ENCODE results near the gene ZNF324.
A peak's percentile ranks its signal among the peaks of the same experiment; 100 is the strongest.

Gene ZNF324

DNA sequence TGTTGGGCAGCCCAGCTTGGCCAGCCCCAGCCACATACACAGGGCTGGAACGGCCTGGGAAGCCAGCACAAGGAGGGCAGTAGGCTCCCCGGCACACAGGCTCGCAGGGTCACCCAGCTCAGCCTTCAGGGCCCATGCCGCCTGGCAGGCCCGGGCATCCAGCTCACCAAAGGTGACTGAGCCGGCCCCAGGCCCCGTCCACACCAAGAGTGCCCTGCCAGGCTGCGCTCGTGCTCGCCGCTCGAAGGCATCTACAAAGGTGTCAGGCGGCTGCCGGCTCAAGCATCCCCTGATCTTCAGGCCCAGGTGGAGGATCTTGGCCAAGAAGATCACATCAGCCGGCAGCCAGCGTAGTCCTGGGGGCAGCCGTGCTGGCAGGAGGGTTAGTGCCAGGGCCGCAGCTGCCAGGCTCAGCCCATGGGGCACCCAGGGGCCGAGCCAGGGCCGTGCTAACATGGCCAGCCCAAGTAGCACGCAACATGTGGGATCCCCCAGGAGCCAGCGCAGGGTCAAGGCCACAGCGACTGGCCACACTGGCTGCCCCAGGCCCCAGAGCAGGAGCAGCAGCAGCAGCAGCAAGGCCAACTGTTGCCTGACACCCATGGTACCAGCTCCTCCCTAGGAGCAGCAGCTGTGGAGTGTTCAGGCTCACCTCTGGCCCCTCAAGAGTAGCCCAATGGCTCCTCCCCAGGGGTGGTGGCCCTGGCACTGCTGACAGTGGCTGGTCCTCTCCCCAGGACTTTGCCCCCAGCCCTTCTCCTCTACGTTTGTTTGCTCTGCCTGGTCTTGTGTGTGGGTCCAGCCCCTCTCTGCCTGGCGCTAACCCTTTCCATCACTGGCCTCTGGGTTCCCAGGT lies 44.7 kb downstream of the ZNF324 start, which contains the start of gene SLC27A5:
SLC27A5 (minus strand) TSS at position 640 of the 856 bp plus-strand sequence; CDS start at position 603, 37 bp downstream.
- DNase-seq, result no peak
- 98% methylated on average over 25 of the region's 25 CpGs for WGBS (ENCODE audit: insufficient coverage)
- Histone ChIP-seq H3K27me3 (replicated peaks in 2 of 5; ENCODE audit: control insufficient read depth in 4 of 5, insufficient read depth in 5 of 5, low read length in 4 of 5) (no peaks in the 10 kb centered on the region), H3K36me3 (ENCODE audit: control insufficient read depth in 4 of 4, insufficient read depth in 4 of 4, low read length in 3 of 4) (peaks cover 0 to 16% (median 10%) of the 10 kb centered on the region in 4 experiments), H3K4me1 (ENCODE audit: control extremely low read depth in 1 of 4, control insufficient read depth in 4 of 4, insufficient read depth in 4 of 4, low read length in 3 of 4) (peaks cover 0 to 18% (median 15%) of the 10 kb centered on the region in 4 experiments), H3K9me3 (ENCODE audit: control extremely low read depth in 1 of 5, control insufficient read depth in 4 of 5, insufficient read depth in 2 of 5, low read depth in 1 of 5, low read length in 4 of 5) (peaks cover 0 to 3% (median 0%) of the 10 kb centered on the region in 5 experiments), H3K4me3 (ENCODE audit: control insufficient read depth in 1 of 7, extremely low read depth in 1 of 7, insufficient read depth in 4 of 7, low read depth in 2 of 7, low read length in 6 of 7) (no peak within 1 kb of the TSS), H3K27ac (ENCODE audit: insufficient read depth in 1 of 2, low read depth in 1 of 2, low read length in 2 of 2, poor library complexity in 1 of 2, severe bottlenecking in 2 of 2) (no peak within 1 kb of the TSS)
- CTCF ChIA-PET, result interaction anchor here (2.1 kb wide), 1 partner anchor 11 kb away, joined by 10 read pairs; no protein-coding TSS in a partner anchor
- POLR2A ChIA-PET, result interaction anchor here (0.6 kb wide), 1 partner anchor 33 kb away, joined by 3 read pairs; no protein-coding TSS in a partner anchor

DNA sequence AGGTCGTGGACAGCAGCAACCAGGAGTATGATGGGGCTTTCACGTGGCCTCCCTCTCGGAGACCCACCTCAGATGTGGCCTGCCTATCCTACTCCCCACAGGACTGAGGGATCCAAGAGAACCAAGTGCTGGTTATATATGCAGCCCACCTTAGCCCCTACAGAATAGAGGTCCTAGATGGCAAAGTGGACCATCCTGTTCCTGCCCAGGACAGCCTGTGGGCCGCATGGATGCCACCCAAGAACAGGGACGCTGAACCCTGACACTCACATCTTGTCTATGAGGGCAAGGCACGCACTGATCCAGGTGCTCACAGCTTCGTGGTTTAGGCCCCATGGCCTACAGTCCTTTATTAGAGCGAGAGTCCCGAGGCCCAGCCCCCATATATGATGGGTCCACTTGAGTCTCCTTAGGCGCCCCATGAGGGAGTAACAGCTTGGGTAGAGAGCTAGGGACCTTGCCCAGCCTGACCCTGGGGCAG lies 46.4 kb downstream of the ZNF324 start:
- CTCF ChIA-PET, result interaction anchor here (0.5 to 2.1 kb wide), 4 partner anchors 8 to 68 kb away, joined by 3 to 7 read pairs (median 3); no protein-coding TSS in a partner anchor
- Histone ChIP-seq H3K27me3 (replicated peaks in 2 of 5; ENCODE audit: control insufficient read depth in 4 of 5, insufficient read depth in 5 of 5, low read length in 4 of 5) (no peaks in the 10 kb centered on the region), H3K9me3 (ENCODE audit: control extremely low read depth in 1 of 5, control insufficient read depth in 4 of 5, insufficient read depth in 2 of 5, low read depth in 1 of 5, low read length in 4 of 5) (no peaks in the 10 kb centered on the region), H3K4me1 (ENCODE audit: control extremely low read depth in 1 of 4, control insufficient read depth in 4 of 4, insufficient read depth in 4 of 4, low read length in 3 of 4) (peaks cover 0 to 28% (median 26%) of the 10 kb centered on the region in 4 experiments), H3K36me3 (ENCODE audit: control insufficient read depth in 4 of 4, insufficient read depth in 4 of 4, low read length in 3 of 4) (peaks cover 0 to 26% (median 18%) of the 10 kb centered on the region in 4 experiments), H3K4me3 (ENCODE audit: control insufficient read depth in 1 of 7, extremely low read depth in 1 of 7, insufficient read depth in 4 of 7, low read depth in 2 of 7, low read length in 6 of 7) (no peak overlapping the region), H3K27ac (ENCODE audit: insufficient read depth in 1 of 2, low read depth in 1 of 2, low read length in 2 of 2, poor library complexity in 1 of 2, severe bottlenecking in 2 of 2) (peak overlapping the region in 1 of 2 experiments; percentile 58)
- 95% methylated on average over 7 of the region's 10 CpGs for WGBS (ENCODE audit: insufficient coverage)
- no peak for DNase-seq
- POLR2A ChIA-PET, result no interaction called here

DNA sequence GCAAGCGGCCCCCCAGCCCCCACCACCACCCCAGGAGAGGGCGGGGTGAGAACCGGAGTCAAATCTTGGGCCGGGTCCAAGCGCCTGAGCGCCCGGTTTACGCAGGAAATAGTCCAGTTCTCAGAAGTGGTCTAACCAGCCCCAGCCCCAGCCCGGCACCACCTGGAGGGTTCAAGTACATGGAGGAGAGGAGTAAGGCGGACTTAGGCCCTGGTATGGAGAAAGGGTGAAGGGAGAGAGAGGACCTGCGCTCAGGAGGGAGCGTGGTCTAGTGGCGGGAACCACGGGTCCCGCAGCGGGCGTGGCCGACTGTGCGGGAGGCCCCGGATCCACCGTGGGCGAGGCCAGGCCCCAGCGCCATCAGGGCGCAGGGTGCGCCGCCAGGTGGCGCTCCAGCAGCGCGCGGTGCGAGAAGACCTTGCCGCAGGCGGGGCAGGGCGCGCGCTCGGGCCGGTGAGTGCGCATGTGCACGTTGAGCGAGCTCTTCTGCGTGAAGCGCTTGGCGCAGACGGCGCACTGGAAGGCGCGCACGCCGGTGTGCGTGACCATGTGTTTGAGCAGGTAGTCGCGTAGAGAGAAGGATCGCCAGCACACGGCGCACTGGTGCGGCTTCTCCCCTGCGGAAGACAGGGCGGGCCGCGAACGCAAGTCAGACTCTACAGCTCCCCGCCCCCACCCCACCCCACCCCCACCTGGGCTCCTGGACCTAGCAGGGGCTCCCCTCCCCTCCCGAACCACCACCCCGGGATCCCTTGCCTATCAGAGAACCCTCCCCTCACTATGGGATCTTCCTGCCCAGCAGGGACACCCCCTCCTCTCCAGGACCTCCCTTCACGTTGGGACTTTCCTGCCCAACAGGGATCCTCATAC lies 47.0 kb downstream of the ZNF324 start:
- Histone ChIP-seq H3K27me3 (replicated peaks in 2 of 5; ENCODE audit: control insufficient read depth in 4 of 5, insufficient read depth in 5 of 5, low read length in 4 of 5) (no peaks in the 10 kb centered on the region), H3K27ac (ENCODE audit: insufficient read depth in 1 of 2, low read depth in 1 of 2, low read length in 2 of 2, poor library complexity in 1 of 2, severe bottlenecking in 2 of 2) (peak overlapping the region; percentile 25 to 69), H3K4me1 (ENCODE audit: control extremely low read depth in 1 of 4, control insufficient read depth in 4 of 4, insufficient read depth in 4 of 4, low read length in 3 of 4) (peaks cover 0 to 34% (median 32%) of the 10 kb centered on the region in 4 experiments), H3K9me3 (ENCODE audit: control extremely low read depth in 1 of 5, control insufficient read depth in 4 of 5, insufficient read depth in 2 of 5, low read depth in 1 of 5, low read length in 4 of 5) (no peaks in the 10 kb centered on the region), H3K4me3 (ENCODE audit: control insufficient read depth in 1 of 7, extremely low read depth in 1 of 7, insufficient read depth in 4 of 7, low read depth in 2 of 7, low read length in 6 of 7) (peak overlapping the region in 6 of 7 experiments; percentile 29 to 69 (median 54)), H3K36me3 (ENCODE audit: control insufficient read depth in 4 of 4, insufficient read depth in 4 of 4, low read length in 3 of 4) (peaks cover 0 to 26% (median 18%) of the 10 kb centered on the region in 4 experiments)
- CTCF ChIA-PET, result interaction anchor here (0.5 to 2.1 kb wide), 8 partner anchors 9 to 67 kb away, joined by 3 to 7 read pairs (median 5); no protein-coding TSS in a partner anchor
- POLR2A ChIA-PET, result no interaction called here
- peak; percentile 93 to 96 (median 94) for DNase-seq
- WGBS (ENCODE audit: insufficient coverage), result 4% methylated on average over 51 of the region's 66 CpGs

DNA sequence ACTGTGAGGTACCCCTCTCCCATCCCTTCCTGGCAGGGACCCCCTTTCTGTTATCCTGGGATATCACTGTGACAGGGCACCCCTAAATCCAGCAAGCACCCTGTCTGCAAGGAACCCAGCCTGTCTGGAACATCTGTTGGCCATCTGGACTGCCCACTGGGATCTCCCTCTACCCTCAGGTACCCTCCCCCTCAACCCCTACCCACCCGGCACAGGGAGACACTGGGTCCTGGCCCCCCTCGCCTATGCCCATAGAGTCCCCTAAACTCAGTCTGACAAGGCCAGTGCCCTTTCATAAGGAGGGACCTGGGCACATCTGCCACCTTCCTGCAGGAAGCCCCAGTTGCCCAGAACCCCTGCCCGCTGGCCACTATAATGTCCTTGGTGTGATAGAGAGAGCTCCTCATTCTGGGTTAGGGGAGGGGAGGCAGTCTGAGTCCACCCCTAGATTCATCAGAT lies 47.7 kb downstream of the ZNF324 start:
- peaks cover 0 to 38% (median 34%) of the 10 kb centered on the region in 4 experiments for H3K4me1 ChIP-seq (ENCODE audit: control extremely low read depth in 1 of 4, control insufficient read depth in 4 of 4, insufficient read depth in 4 of 4, low read length in 3 of 4)
- no peaks in the 10 kb centered on the region for H3K27me3 ChIP-seq (replicated peaks in 2 of 5; ENCODE audit: control insufficient read depth in 4 of 5, insufficient read depth in 5 of 5, low read length in 4 of 5)
- peaks cover 0 to 26% (median 18%) of the 10 kb centered on the region in 4 experiments for H3K36me3 ChIP-seq (ENCODE audit: control insufficient read depth in 4 of 4, insufficient read depth in 4 of 4, low read length in 3 of 4)
- whole genome bisulfite sequencing (ENCODE audit: insufficient coverage), result 69% methylated on average over 2 of the region's 3 CpGs
- DNase-seq, result no peak
- H3K9me3 ChIP-seq (ENCODE audit: control extremely low read depth in 1 of 5, control insufficient read depth in 4 of 5, insufficient read depth in 2 of 5, low read depth in 1 of 5, low read length in 4 of 5), result no peaks in the 10 kb centered on the region
- H3K4me3 ChIP-seq (ENCODE audit: control insufficient read depth in 1 of 7, extremely low read depth in 1 of 7, insufficient read depth in 4 of 7, low read depth in 2 of 7, low read length in 6 of 7), result peak overlapping the region in 6 of 7 experiments; percentile 26 to 69 (median 54)
- CTCF ChIA-PET, result interaction anchor here (0.7 to 8.8 kb wide), 7 partner anchors 13 to 66 kb away, joined by 4 to 139 read pairs (median 5); no protein-coding TSS in a partner anchor
- peak overlapping the region; percentile 25 to 69 for H3K27ac ChIP-seq (ENCODE audit: insufficient read depth in 1 of 2, low read depth in 1 of 2, low read length in 2 of 2, poor library complexity in 1 of 2, severe bottlenecking in 2 of 2)
- POLR2A ChIA-PET, result no interaction called here

DNA sequence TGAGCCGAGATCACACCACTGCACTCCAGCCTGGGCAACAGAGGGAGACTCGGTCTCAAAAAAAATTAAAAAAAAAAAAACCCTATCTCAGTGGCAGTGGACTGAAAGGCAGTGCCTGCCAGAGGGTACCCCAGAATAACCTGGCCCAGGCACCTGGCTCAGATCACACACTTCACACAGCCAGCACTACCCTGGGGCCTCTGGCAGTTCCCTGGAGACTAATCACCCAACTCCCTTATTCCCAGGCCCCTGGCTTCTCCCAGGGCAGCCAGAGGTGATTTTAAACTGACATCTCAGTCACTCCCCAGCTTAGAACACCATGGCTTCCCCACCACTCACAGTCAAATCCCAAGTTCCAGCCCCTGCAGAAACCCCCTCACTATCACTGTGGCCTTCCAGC lies 48.4 kb downstream of the ZNF324 start:
- 100% methylated on average over 1 of the region's 2 CpGs for WGBS (ENCODE audit: insufficient coverage)
- peaks cover 0 to 43% (median 38%) of the 10 kb centered on the region in 4 experiments for H3K4me1 ChIP-seq (ENCODE audit: control extremely low read depth in 1 of 4, control insufficient read depth in 4 of 4, insufficient read depth in 4 of 4, low read length in 3 of 4)
- ChIA-PET POLR2A (no interaction called here), CTCF (interaction anchor here (1.4 to 8.8 kb wide), 2 partner anchors 38 to 63 kb away, joined by 5 to 139 read pairs; no protein-coding TSS in a partner anchor)
- DNase-seq, result no peak
- no peak overlapping the region for H3K4me3 ChIP-seq (ENCODE audit: control insufficient read depth in 1 of 7, extremely low read depth in 1 of 7, insufficient read depth in 4 of 7, low read depth in 2 of 7, low read length in 6 of 7)
- H3K36me3 ChIP-seq (ENCODE audit: control insufficient read depth in 4 of 4, insufficient read depth in 4 of 4, low read length in 3 of 4), result peaks cover 0 to 26% (median 18%) of the 10 kb centered on the region in 4 experiments
- no peaks in the 10 kb centered on the region for H3K9me3 ChIP-seq (ENCODE audit: control extremely low read depth in 1 of 5, control insufficient read depth in 4 of 5, insufficient read depth in 2 of 5, low read depth in 1 of 5, low read length in 4 of 5)
- H3K27ac ChIP-seq (ENCODE audit: insufficient read depth in 1 of 2, low read depth in 1 of 2, low read length in 2 of 2, poor library complexity in 1 of 2, severe bottlenecking in 2 of 2), result no peak overlapping the region
- no peaks in the 10 kb centered on the region for H3K27me3 ChIP-seq (replicated peaks in 2 of 5; ENCODE audit: control insufficient read depth in 4 of 5, insufficient read depth in 5 of 5, low read length in 4 of 5)

DNA sequence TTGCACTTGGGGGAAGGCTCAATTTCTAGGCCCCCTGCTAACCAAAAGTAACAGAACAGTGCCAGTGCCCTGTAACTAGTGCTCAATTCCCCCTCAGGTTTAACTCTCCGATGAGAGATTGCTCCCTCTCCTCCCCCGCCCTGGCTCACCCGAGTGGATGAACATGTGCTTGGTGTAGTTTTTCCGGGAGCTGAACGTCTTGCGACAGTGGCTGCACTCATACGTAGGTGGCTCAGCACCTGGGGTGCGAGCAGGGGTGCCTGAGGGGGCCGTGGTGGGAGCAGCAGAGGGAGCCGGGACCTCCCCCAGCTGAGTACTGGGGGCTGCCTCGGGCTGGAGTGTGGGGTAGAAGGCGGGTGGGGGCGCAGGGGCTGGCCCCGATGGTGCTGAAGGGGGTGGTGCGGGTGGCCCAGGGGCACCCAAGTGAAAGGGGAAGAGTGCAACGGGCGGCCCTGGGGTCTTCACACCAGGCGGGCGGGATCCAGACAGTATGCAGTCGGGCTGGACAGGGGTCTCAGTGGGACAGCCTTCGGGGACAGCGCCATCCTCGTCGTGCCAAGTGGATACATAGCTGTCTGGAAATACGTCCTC lies 49.5 kb downstream of the ZNF324 start:
- H3K36me3 ChIP-seq (ENCODE audit: control insufficient read depth in 4 of 4, insufficient read depth in 4 of 4, low read length in 3 of 4), result peaks cover 0 to 23% (median 18%) of the 10 kb centered on the region in 4 experiments
- no peak for DNase-seq
- 97% methylated on average over 24 of the region's 25 CpGs for WGBS (ENCODE audit: insufficient coverage)
- no peaks in the 10 kb centered on the region for H3K27me3 ChIP-seq (replicated peaks in 2 of 5; ENCODE audit: control insufficient read depth in 4 of 5, insufficient read depth in 5 of 5, low read length in 4 of 5)
- CTCF ChIA-PET, result interaction anchor here (5.4 to 8.8 kb wide), 3 partner anchors 38 to 62 kb away, joined by 33 to 139 read pairs (median 59); partner anchors contain the start of genes CHMP2A and UBE2M
- H3K9me3 ChIP-seq (ENCODE audit: control extremely low read depth in 1 of 5, control insufficient read depth in 4 of 5, insufficient read depth in 2 of 5, low read depth in 1 of 5, low read length in 4 of 5), result no peaks in the 10 kb centered on the region
- POLR2A ChIA-PET, result no interaction called here
- peaks cover 0 to 48% (median 43%) of the 10 kb centered on the region in 4 experiments for H3K4me1 ChIP-seq (ENCODE audit: control extremely low read depth in 1 of 4, control insufficient read depth in 4 of 4, insufficient read depth in 4 of 4, low read length in 3 of 4)
- H3K4me3 ChIP-seq (ENCODE audit: control insufficient read depth in 1 of 7, extremely low read depth in 1 of 7, insufficient read depth in 4 of 7, low read depth in 2 of 7, low read length in 6 of 7), result no peak overlapping the region
- no peak overlapping the region for H3K27ac ChIP-seq (ENCODE audit: insufficient read depth in 1 of 2, low read depth in 1 of 2, low read length in 2 of 2, poor library complexity in 1 of 2, severe bottlenecking in 2 of 2)
